ENCODE results near the gene IMMP2L. TPM values are rescaled to one million over a fixed set of nuclear protein-coding genes. Genes with fewer than 3 reads are reported as not detected.

Gene IMMP2L
- total RNA-seq, 1 experiment from 2014 or later: 13.6 TPM

DNA sequence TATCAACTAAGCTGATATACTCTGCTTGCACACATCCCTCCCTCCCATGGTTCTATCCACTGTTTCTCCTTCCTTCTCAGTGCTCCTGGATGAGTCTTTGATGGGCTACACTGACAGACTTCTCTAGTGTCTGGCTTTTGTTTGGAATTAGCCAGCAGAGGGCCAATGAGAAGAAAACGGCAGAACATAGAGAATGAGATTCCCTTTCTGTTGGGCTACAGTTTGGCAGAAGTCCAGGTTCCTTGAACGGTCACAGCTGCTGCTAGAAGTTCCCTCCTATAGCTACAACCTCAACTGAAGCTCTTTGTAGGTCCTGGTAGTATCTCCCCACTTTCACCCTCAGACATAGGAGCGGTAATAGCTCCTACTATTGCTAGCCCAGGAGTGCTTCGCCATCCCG is 722.4 kb downstream of the IMMP2L start (continued):
- TF ChIP-seq, protein P1, sequence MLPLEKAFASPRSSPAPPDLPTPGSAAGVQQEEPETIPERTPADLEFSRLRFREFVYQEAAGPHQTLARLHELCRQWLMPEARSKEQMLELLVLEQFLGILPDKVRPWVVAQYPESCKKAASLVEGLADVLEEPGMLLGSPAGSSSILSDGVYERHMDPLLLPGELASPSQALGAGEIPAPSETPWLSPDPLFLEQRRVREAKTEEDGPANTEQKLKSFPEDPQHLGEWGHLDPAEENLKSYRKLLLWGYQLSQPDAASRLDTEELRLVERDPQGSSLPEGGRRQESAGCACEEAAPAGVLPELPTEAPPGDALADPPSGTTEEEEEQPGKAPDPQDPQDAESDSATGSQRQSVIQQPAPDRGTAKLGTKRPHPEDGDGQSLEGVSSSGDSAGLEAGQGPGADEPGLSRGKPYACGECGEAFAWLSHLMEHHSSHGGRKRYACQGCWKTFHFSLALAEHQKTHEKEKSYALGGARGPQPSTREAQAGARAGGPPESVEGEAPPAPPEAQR (CRISPR knock-in tag; IDR thresholded peaks at IDR 0.05): no peak
- TF ChIP-seq, protein P2, sequence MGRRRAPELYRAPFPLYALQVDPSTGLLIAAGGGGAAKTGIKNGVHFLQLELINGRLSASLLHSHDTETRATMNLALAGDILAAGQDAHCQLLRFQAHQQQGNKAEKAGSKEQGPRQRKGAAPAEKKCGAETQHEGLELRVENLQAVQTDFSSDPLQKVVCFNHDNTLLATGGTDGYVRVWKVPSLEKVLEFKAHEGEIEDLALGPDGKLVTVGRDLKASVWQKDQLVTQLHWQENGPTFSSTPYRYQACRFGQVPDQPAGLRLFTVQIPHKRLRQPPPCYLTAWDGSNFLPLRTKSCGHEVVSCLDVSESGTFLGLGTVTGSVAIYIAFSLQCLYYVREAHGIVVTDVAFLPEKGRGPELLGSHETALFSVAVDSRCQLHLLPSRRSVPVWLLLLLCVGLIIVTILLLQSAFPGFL (CRISPR knock-in tag; IDR thresholded peaks at IDR 0.05; ENCODE audit: borderline replicate concordance): no peak
- TF ChIP-seq ATF6 (CRISPR knock-in tag; IDR thresholded peaks at IDR 0.05) (no peak), SMAD4 (CRISPR knock-in tag; IDR thresholded peaks at IDR 0.05) (no peak), NFYB (CRISPR knock-in tag; conservative IDR thresholded peaks at IDR 0.05; ENCODE audit: low read depth) (no peak), FOXK1 (CRISPR knock-in tag; IDR thresholded peaks at IDR 0.05) (no peak), ZNF317 (CRISPR knock-in tag; IDR thresholded peaks at IDR 0.05; ENCODE audit: borderline replicate concordance, low read depth) (no peak), ATF2 (CRISPR knock-in tag; IDR thresholded peaks at IDR 0.05; ENCODE audit: borderline replicate concordance, low read depth) (no peak), OVOL2 (CRISPR knock-in tag; IDR thresholded peaks at IDR 0.05; ENCODE audit: borderline replicate concordance) (no peak), ETV6 (CRISPR knock-in tag; IDR thresholded peaks at IDR 0.05) (no peak), ZNF219 (CRISPR knock-in tag; IDR thresholded peaks at IDR 0.05; ENCODE audit: borderline replicate concordance) (no peak), FOXP1 (CRISPR knock-in tag; IDR thresholded peaks at IDR 0.05; ENCODE audit: borderline replicate concordance) (no peak)

- 0 out of 2 replicates have a peak, but pooled peaks cover 3% of the 10 kb centered on the region for H3K36me3 Mint-ChIP-seq
- no peaks in the 10 kb centered on the region for H3K27me3 Mint-ChIP-seq (ENCODE audit: low read depth)
- no peak for DNase-seq (ENCODE audit: low spot score)
- ChIA-PET POLR2A (no interaction called here), CTCF (no interaction called here)
- peaks cover 21% of the 10 kb centered on the region for H3K4me1 Mint-ChIP-seq
- H3K27ac Mint-ChIP-seq: no peak overlapping the region
- no peak overlapping the region for H3K4me3 Mint-ChIP-seq
- H3K9me3 Mint-ChIP-seq: peaks cover 15% of the 10 kb centered on the region
- no peak for ATAC-seq
- TF ChIP-seq PRDM15 (CRISPR knock-in tag; IDR thresholded peaks at IDR 0.05) (no peak), ZBTB21 (CRISPR knock-in tag; IDR thresholded peaks at IDR 0.05; ENCODE audit: borderline replicate concordance) (no peak), CREB1 (CRISPR knock-in tag; IDR thresholded peaks at IDR 0.05) (no peak), MLX (CRISPR knock-in tag; IDR thresholded peaks at IDR 0.05) (no peak), NR2C2 (CRISPR knock-in tag; IDR thresholded peaks at IDR 0.05) (no peak), ZNF281 (CRISPR knock-in tag; IDR thresholded peaks at IDR 0.05) (no peak), ETV6 (CRISPR knock-in tag; IDR thresholded peaks at IDR 0.05) (no peak), ZMAT4 (CRISPR knock-in tag; IDR thresholded peaks at IDR 0.05) (no peak)
- TF ChIP-seq, protein P3, sequence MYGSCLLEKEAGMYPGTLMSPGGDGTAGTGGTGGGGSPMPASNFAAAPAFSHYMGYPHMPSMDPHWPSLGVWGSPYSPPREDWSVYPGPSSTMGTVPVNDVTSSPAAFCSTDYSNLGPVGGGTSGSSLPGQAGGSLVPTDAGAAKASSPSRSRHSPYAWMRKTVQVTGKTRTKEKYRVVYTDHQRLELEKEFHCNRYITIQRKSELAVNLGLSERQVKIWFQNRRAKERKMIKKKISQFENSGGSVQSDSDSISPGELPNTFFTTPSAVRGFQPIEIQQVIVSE (CRISPR knock-in tag; IDR thresholded peaks at IDR 0.05; ENCODE audit: borderline replicate concordance): no peak
- TF ChIP-seq, protein P2 (CRISPR knock-in tag; IDR thresholded peaks at IDR 0.05; ENCODE audit: borderline replicate concordance): no peak
Observed at GRCh38 chr7:110835849-110836248, 726.4 kb downstream of the IMMP2L start.

Data from WTC11 (cell line).